Stomach (tissue), 4 donors: ENCODE data around the gene IL1RAPL2.

Source experiments
- CTCF ChIP-seq, 7 experiments: fragments of 450-650 bp in 4 of 7; fragments of 200-600 bp in 3 of 7; sonication (generic) in 3 of 7; IDR thresholded peaks; one replicate each; pipeline ENCODE4 v1.5.1; 2016 to 2019; ENCODE audit warnings: antibody characterized with exemption in 7 of 7, control low read depth in 2 of 7, mild to moderate bottlenecking in 1 of 7
- EP300 ChIP-seq: sonication (generic); formaldehyde crosslinking; IDR thresholded peaks from one replicate; pipeline ENCODE4 v1.6.1; 2017; ENCODE audit warnings: antibody characterized with exemption
- POLR2A ChIP-seq, 4 donors: fragments of 450-650 bp; IDR thresholded peaks; one replicate each; pipeline ENCODE4 v1.6.1; 2016; ENCODE audit warnings: antibody characterized with exemption in 4 of 4, control low read depth in 2 of 4, mild to moderate bottlenecking in 1 of 4, moderate library complexity in 1 of 4
- POLR2AphosphoS5 ChIP-seq, 3 donors: sonication (generic); formaldehyde crosslinking; IDR thresholded peaks; one replicate each; pipeline ENCODE4 v1.6.1; 2016; ENCODE audit warnings: antibody characterized with exemption in 3 of 3

- TF ChIP-seq CTCF (IDR thresholded peaks at IDR 0.05) (no peak), POLR2A (IDR thresholded peaks at IDR 0.05) (no peak), POLR2AphosphoS5 (IDR thresholded peaks at IDR 0.05) (no peak), EP300 (no peak)
These were observed 1.5 kb downstream of the IL1RAPL2 start for GRCh38 chrX:104567506-104567905.
